ENCODE results near the gene GSE1. TPM values are rescaled to one million over a fixed set of nuclear protein-coding genes. Genes with fewer than 3 reads are reported as not detected.

Gene GSE1
- total and polyA plus RNA-seq, 2 experiments from 2014 or later: 32.4 to 135 TPM

DNA sequence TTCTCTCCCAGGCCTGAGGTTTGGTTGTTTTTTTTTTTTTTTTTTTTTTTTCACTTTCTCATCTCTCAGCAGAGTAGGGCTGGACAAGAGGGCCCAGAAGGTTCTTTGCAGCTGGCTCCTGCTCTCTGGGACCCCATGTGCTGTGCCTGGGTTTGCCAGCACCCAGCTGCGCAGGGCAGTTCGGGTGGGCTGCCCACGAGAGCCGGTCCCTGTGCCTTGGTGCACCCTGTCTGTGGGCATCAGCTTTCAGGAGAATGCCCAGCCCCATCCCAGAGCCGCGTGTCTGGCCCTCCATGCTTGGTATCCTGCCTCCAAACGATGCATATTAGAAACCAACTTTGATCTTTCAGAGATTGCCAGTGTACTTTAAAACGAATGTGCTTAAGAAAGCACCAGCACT, 15.0 kb upstream of the GSE1 start (continued):
- TF ChIP-seq ZNF462 (CRISPR knock-in tag; IDR thresholded peaks at IDR 0.05) (no peak), CREB1 (CRISPR knock-in tag; IDR thresholded peaks at IDR 0.05; ENCODE audit: low read depth) (no peak), EZH2phosphoT487 (IDR thresholded peaks at IDR 0.05; ENCODE audit: unreplicated experiment) (no peak), REST (IDR thresholded peaks at IDR 0.05; ENCODE audit: unreplicated experiment) (no peak)
- TF ChIP-seq, protein P1, sequence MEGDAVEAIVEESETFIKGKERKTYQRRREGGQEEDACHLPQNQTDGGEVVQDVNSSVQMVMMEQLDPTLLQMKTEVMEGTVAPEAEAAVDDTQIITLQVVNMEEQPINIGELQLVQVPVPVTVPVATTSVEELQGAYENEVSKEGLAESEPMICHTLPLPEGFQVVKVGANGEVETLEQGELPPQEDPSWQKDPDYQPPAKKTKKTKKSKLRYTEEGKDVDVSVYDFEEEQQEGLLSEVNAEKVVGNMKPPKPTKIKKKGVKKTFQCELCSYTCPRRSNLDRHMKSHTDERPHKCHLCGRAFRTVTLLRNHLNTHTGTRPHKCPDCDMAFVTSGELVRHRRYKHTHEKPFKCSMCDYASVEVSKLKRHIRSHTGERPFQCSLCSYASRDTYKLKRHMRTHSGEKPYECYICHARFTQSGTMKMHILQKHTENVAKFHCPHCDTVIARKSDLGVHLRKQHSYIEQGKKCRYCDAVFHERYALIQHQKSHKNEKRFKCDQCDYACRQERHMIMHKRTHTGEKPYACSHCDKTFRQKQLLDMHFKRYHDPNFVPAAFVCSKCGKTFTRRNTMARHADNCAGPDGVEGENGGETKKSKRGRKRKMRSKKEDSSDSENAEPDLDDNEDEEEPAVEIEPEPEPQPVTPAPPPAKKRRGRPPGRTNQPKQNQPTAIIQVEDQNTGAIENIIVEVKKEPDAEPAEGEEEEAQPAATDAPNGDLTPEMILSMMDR (conservative IDR thresholded peaks at IDR 0.05; ENCODE audit: low read depth in 2 of 2): no peak
